DOHH2 (cell line): ENCODE results near the gene FAM118A.

Experiments
- H3F3A ChIP-seq: fragments of 200-600 bp; sonication (generic), shearing (Covaris generic); 2 replicates; pipeline ENCODE4 v1.6.0; 2016; ENCODE audit warnings: antibody characterized with exemption, mild to moderate bottlenecking; ENCODE audit not compliant: control insufficient read depth, insufficient read depth
- H3K27ac ChIP-seq: fragments of 200-600 bp; sonication (generic); 2 replicates; pipeline ENCODE4 v1.5.1; 2014; ENCODE audit warnings: low read depth, mild to moderate bottlenecking, low read length, moderate library complexity
- H3K27me3 ChIP-seq: fragments of 200-600 bp; sonication (generic); 2 replicates; pipeline ENCODE4 v1.6.1; 2014; ENCODE audit warnings: mild to moderate bottlenecking, low read length, mixed read lengths; ENCODE audit not compliant: control insufficient read depth
- H3K36me3 ChIP-seq: fragments of 200-600 bp; sonication (generic); 2 replicates; pipeline ENCODE4 v1.6.1; 2014; ENCODE audit warnings: mild to moderate bottlenecking, low read length, moderate library complexity, mixed read lengths; ENCODE audit not compliant: control insufficient read depth
- H3K4me1 ChIP-seq: fragments of 200-600 bp; sonication (generic); 2 replicates; pipeline ENCODE4 v1.6.1; 2014; ENCODE audit warnings: mild to moderate bottlenecking, low read length, mixed read lengths; ENCODE audit not compliant: control insufficient read depth
- H3K4me2 ChIP-seq: fragments of 200-600 bp; sonication (generic); 2 replicates; pipeline ENCODE4 v1.6.0; 2014; ENCODE audit warnings: mild to moderate bottlenecking, low read length, moderate library complexity
- H3K4me3 ChIP-seq: fragments of 200-600 bp; sonication (generic); 2 replicates; pipeline ENCODE4 v1.5.1; 2014; ENCODE audit warnings: mild to moderate bottlenecking, low read length, mixed read lengths
- H3K79me2 ChIP-seq: fragments of 200-600 bp; sonication (generic); 2 replicates; pipeline ENCODE4 v1.6.1; 2014; ENCODE audit warnings: mild to moderate bottlenecking, low read length, mixed read lengths; ENCODE audit not compliant: control insufficient read depth
- H3K9me2 ChIP-seq: fragments of 200-600 bp; sonication (generic); replicated peaks from 2 replicates; pipeline ENCODE4 v1.6.1; 2014; ENCODE audit warnings: mild to moderate bottlenecking, low read length, mixed read lengths; ENCODE audit not compliant: control insufficient read depth
- H3K9me3 ChIP-seq: fragments of 200-600 bp; sonication (generic); 2 replicates; pipeline ENCODE4 v1.6.1; 2014; ENCODE audit warnings: antibody characterized with exemption, low read length, mixed read lengths; ENCODE audit not compliant: control insufficient read depth, insufficient read depth
- H4K20me1 ChIP-seq: fragments of 200-600 bp; sonication (generic); 2 replicates; pipeline ENCODE4 v1.6.0; 2014; ENCODE audit warnings: low read depth, mild to moderate bottlenecking, antibody characterized with exemption, low read length, moderate library complexity; ENCODE audit not compliant: control insufficient read depth, insufficient read depth
- CTCF ChIP-seq: fragments of 200-600 bp; sonication (generic); IDR thresholded peaks from one replicate; pipeline ENCODE4 v1.5.1; 2014; ENCODE audit warnings: antibody characterized with exemption, mild to moderate bottlenecking, low read depth, low read length; ENCODE audit not compliant: poor library complexity, severe bottlenecking
- EZH2phosphoT487 ChIP-seq: fragments of 200-600 bp; sonication (generic); IDR thresholded peaks from 2 replicates; pipeline ENCODE4 v1.6.1; 2017; ENCODE audit warnings: borderline replicate concordance, mild to moderate bottlenecking, antibody characterized with exemption, low read length, moderate library complexity, mixed read lengths

The FAM118A gene

GRCh38 chr22:45280587-45280980, 29.1 kb upstream of the FAM118A start:
- no peak overlapping the region for H3K4me2 ChIP-seq
- no peak overlapping the region for H3K27ac ChIP-seq

GRCh38 chr22:45281010-45281409, 28.7 kb upstream of the FAM118A start:
- Histone ChIP-seq H3F3A (no peaks in the 10 kb centered on the region), H3K27me3 (peaks cover 10% of the 10 kb centered on the region), H3K27ac (no peak overlapping the region), H4K20me1 (no peaks in the 10 kb centered on the region), H3K4me3 (no peak overlapping the region), H3K9me2 (no peaks in the 10 kb centered on the region), H3K4me1 (peaks cover 19% of the 10 kb centered on the region), H3K36me3 (no peaks in the 10 kb centered on the region), H3K4me2 (no peak overlapping the region), H3K79me2 (no peaks in the 10 kb centered on the region), H3K9me3 (no peaks in the 10 kb centered on the region)
- TF ChIP-seq EZH2phosphoT487 (no peak), CTCF (no peak)

More at GRCh38 chr22:45280587-45280980, 29.1 kb upstream of the FAM118A start:
- Histone ChIP-seq H3K27me3 (peaks cover 10% of the 10 kb centered on the region), H3F3A (no peaks in the 10 kb centered on the region), H3K4me1 (peaks cover 19% of the 10 kb centered on the region), H3K79me2 (no peaks in the 10 kb centered on the region), H4K20me1 (no peaks in the 10 kb centered on the region), H3K4me3 (no peak overlapping the region), H3K9me2 (no peaks in the 10 kb centered on the region), H3K36me3 (no peaks in the 10 kb centered on the region), H3K9me3 (no peaks in the 10 kb centered on the region)
- TF ChIP-seq EZH2phosphoT487 = no peak
- TF ChIP-seq CTCF = no peak

GRCh38 chr22:45284705-45285262, 24.9 kb upstream of the FAM118A start, which contains the start of gene UPK3A:
Gene UPK3A, plus strand, starts transcription at chr22:45284949. Its CDS starts 65 bp downstream, at chr22:45285014.
- H3F3A ChIP-seq = no peaks in the 10 kb centered on the region
- peak within 1 kb of the TSS; percentile 21 for H3K4me3 ChIP-seq

More at GRCh38 chr22:45284705-45285262, 24.9 kb upstream of the FAM118A start, which contains the start of gene UPK3A:
- H3K9me2 ChIP-seq = no peaks in the 10 kb centered on the region
- H4K20me1 ChIP-seq = no peaks in the 10 kb centered on the region
- H3K4me2 ChIP-seq = peak within 1 kb of the TSS; percentile 45
- H3K27me3 ChIP-seq = peaks cover 10% of the 10 kb centered on the region
- no peaks in the 10 kb centered on the region for H3K9me3 ChIP-seq
- no peak for TF ChIP-seq CTCF
- no peak for TF ChIP-seq EZH2phosphoT487
- no peaks in the 10 kb centered on the region for H3K36me3 ChIP-seq
- no peaks in the 10 kb centered on the region for H3K79me2 ChIP-seq
- H3K4me1 ChIP-seq = peaks cover 31% of the 10 kb centered on the region
- no peak within 1 kb of the TSS for H3K27ac ChIP-seq
